B cell (primary cell): ENCODE measurements around the gene ZACN. TPM values are rescaled to one million over a fixed set of nuclear protein-coding genes. Genes with fewer than 3 reads are reported as not detected.
A peak's percentile ranks its signal among the peaks of the same experiment; 100 is the strongest.

Source experiments
- ATAC-seq: fragments of 200-7000 bp; cut with Tn5 transposase; one replicate; pipeline ENCODE4 v1.10.0; 2021; ENCODE audit warnings: low read depth, mild to moderate bottlenecking, moderate number of reproducible peaks, moderate library complexity
- CTCF ChIA-PET: fragments of 350-600 bp; sonication (Branson Sonifier 250); formaldehyde crosslinking; loops from one replicate; lab custom pipeline; 2021; ENCODE audit warnings: antibody characterized with exemption, inconsistent platforms; lab: Charles Lee
- POLR2A ChIA-PET: fragments of 350-600 bp; sonication (Branson Sonifier 250); formaldehyde crosslinking; loops from one replicate; lab custom pipeline; 2021; ENCODE audit warnings: antibody characterized with exemption; lab: Charles Lee
- DNase-seq: peaks from one replicate; pipeline ENCODE4 v3.0.0; 2013
- H2AFZ ChIP-seq: 2 replicates; pipeline ENCODE4 v1.6.1; 2012; ENCODE audit warnings: mild to moderate bottlenecking, low read depth, low read length; ENCODE audit not compliant: insufficient read depth, poor library complexity, severe bottlenecking
- H3K27ac ChIP-seq, 2 donors: 1 replicate in 1 of 2; 2 replicates in 1 of 2; pipeline ENCODE4 v1.5.1; 2012 to 2013; ENCODE audit warnings: low read length in 2 of 2, mild to moderate bottlenecking in 2 of 2, moderate library complexity in 1 of 2
- H3K27me3 ChIP-seq, 4 experiments: fragments of 200-600 bp in 1 of 4; sonication (generic) in 1 of 4; replicated peaks in 1 of 4; 1 replicate in 2 of 4; 2 replicates in 2 of 4; pipeline versions ENCODE4 v1.6.1 to v1.7.0; 2013 to 2016; ENCODE audit warnings: low read length in 3 of 4, mild to moderate bottlenecking in 2 of 4, mixed read lengths in 1 of 4, moderate library complexity in 1 of 4; ENCODE audit not compliant: insufficient read depth in 4 of 4, control insufficient read depth in 3 of 4; ENCODE audit errors: control extremely low read depth in 1 of 4
- H3K36me3 ChIP-seq, 2 experiments: replicated peaks in 1 of 2; 1 replicate in 1 of 2; 2 replicates in 1 of 2; pipeline versions ENCODE4 v1.6.1 to v1.7.1; 2013; ENCODE audit warnings: low read length in 1 of 2; ENCODE audit not compliant: insufficient read depth in 2 of 2, control insufficient read depth in 1 of 2; ENCODE audit errors: control extremely low read depth in 1 of 2, extremely low read depth in 1 of 2
- H3K4me1 ChIP-seq, 2 donors: fragments of 200-600 bp in 1 of 2; sonication (generic) in 1 of 2; 1 replicate in 1 of 2; 2 replicates in 1 of 2; pipeline versions ENCODE4 v1.5.1 to v1.6.1; 2013 to 2017; ENCODE audit warnings: low read length in 2 of 2; ENCODE audit not compliant: control insufficient read depth in 2 of 2, insufficient read depth in 2 of 2
- H3K4me2 ChIP-seq: replicated peaks from 2 replicates; pipeline ENCODE3; 2012; ENCODE audit warnings: mild to moderate bottlenecking, low read depth, low read length; ENCODE audit not compliant: poor library complexity, severe bottlenecking
- H3K4me3 ChIP-seq, 5 experiments: fragments of 200-600 bp in 1 of 5; sonication (generic) in 1 of 5; 1 replicate in 3 of 5; 2 replicates in 2 of 5; pipeline versions ENCODE4 v1.5.1 to v1.7.0; 2011 to 2016; ENCODE audit warnings: low read length in 4 of 5, mild to moderate bottlenecking in 4 of 5, low read depth in 2 of 5, control low read depth in 1 of 5, moderate library complexity in 1 of 5; ENCODE audit not compliant: insufficient read depth in 1 of 5; ENCODE audit errors: control extremely low read depth in 1 of 5, extremely low read depth in 1 of 5
- H3K79me2 ChIP-seq: fragments of 200-600 bp; sonication (generic); one replicate; pipeline ENCODE4 v1.6.0; 2016; ENCODE audit warnings: low read length; ENCODE audit not compliant: control insufficient read depth, insufficient read depth
- H3K9ac ChIP-seq: fragments of 200-600 bp; sonication (generic); 2 replicates; pipeline ENCODE4 v1.6.1; 2017; ENCODE audit warnings: mild to moderate bottlenecking, low read length, moderate library complexity
- H3K9me3 ChIP-seq, 3 donors: one replicate each; pipeline versions ENCODE4 v1.6.1 to v1.7.1; 2013; ENCODE audit warnings: low read length in 2 of 3; ENCODE audit not compliant: control insufficient read depth in 2 of 3, insufficient read depth in 1 of 3; ENCODE audit errors: control extremely low read depth in 1 of 3
- H4K20me1 ChIP-seq: 2 replicates; pipeline ENCODE4 v1.6.0; 2012; ENCODE audit warnings: mild to moderate bottlenecking, low read length; ENCODE audit not compliant: insufficient read depth, control insufficient read depth, poor library complexity, severe bottlenecking
- H3K27ac Mint-ChIP-seq: one replicate; pipeline ENCODE4 v1.8.0; 2021; ENCODE audit warnings: mixed read lengths
- H3K27me3 Mint-ChIP-seq: one replicate; pipeline ENCODE4 v1.8.0; 2021; ENCODE audit warnings: mixed read lengths
- H3K4me1 Mint-ChIP-seq: one replicate; pipeline ENCODE4 v1.8.0; 2021; ENCODE audit warnings: mixed read lengths
- H3K4me3 Mint-ChIP-seq: one replicate; pipeline ENCODE4 v1.8.0; 2021; ENCODE audit warnings: mixed read lengths
- H3K9me3 Mint-ChIP-seq: one replicate; pipeline ENCODE4 v1.8.0; 2022; ENCODE audit warnings: mixed read lengths; ENCODE audit not compliant: insufficient read depth
- CTCF ChIP-seq: fragments of 200-600 bp; IDR thresholded peaks from one replicate; pipeline ENCODE4 v1.8.0; 2022; ENCODE audit warnings: antibody characterized with exemption, mild to moderate bottlenecking
- EZH2 ChIP-seq: IDR thresholded peaks from 2 replicates; pipeline ENCODE4 v1.6.1; 2012; ENCODE audit warnings: borderline replicate concordance, low read depth, mild to moderate bottlenecking, moderate library complexity, low read length; ENCODE audit not compliant: insufficient read depth, poor library complexity, severe bottlenecking
- WGBS: methylation state at CpG from one replicate; pipeline ENCODE4 v1.1.5; 2013; ENCODE audit warnings: missing lambda C conversion rate; ENCODE audit not compliant: insufficient coverage; 5-methylcytosine and 5-hydroxymethylcytosine counted together
- intact Hi-C: fragments of 100-400 bp; cut with micrococcal nuclease; formaldehyde crosslinking; loops from one replicate; pipeline ENCODE4 v1.10.0; 2022
- polyA plus RNA-seq: library from polyadenylated mRNA; depleted of rRNA; stranded (reverse); fragments of >200 nt; gene quantifications from 2 replicates; pipeline ENCODE4 v1.2.3, GENCODE V29; 2012
- total RNA-seq, 2 donors: library from RNA; stranded (reverse); fragments of 120-200 nt in 1 of 2; gene quantifications; 1 replicate in 1 of 2; 2 replicates in 1 of 2; pipeline versions ENCODE4 v1.2.3 to v1.2.4, GENCODE V29; 2013 to 2022

The ZACN gene
- total and polyA plus RNA-seq, 2 donors (not counting 1 experiment from before 2014, with no cell fraction given), result 0.37 to 0.45 TPM

GRCh38 chr17:76074390-76075363 lies 4.3 kb upstream of the ZACN start, which contains the start of gene GALR2:
Gene GALR2 (plus strand): TSS chr17:76074781. CDS start chr17:76074884, 103 bp downstream.
- Histone ChIP-seq H3K9me3 (peaks cover 0 to 21% (median 0%) of the 10 kb centered on the region in 3 donors), H3K9ac (peak within 1 kb of the TSS; percentile 14), H3K27ac (no peak within 1 kb of the TSS), H3K4me2 (peak within 1 kb of the TSS; percentile 63), H3K4me3 (peak within 1 kb of the TSS in 4 of 5 experiments; percentile 2 to 18 (median 8)), H3K4me1 (peaks cover 59 to 65% of the 10 kb centered on the region in 2 donors), H3K27me3 (peaks cover 0 to 63% (median 44%) of the 10 kb centered on the region in 4 experiments), H2AFZ (peak within 1 kb of the TSS; percentile 59), H4K20me1 (peaks cover 1% of the 10 kb centered on the region), H3K79me2 (peaks cover 36% of the 10 kb centered on the region), H3K36me3 (no peaks in the 10 kb centered on the region)
- Mint-ChIP-seq H3K4me3 (peak within 1 kb of the TSS; percentile 85), H3K27ac (peak within 1 kb of the TSS; percentile 59), H3K9me3 (no peaks in the 10 kb centered on the region), H3K27me3 (peaks cover 31% of the 10 kb centered on the region), H3K4me1 (peaks cover 64% of the 10 kb centered on the region)
- ChIA-PET POLR2A (interaction anchor here (0.6 kb wide), 1 partner anchor 30 kb away, joined by 4 read pairs; no protein-coding TSS in a partner anchor), CTCF (no interaction called here)
- TF ChIP-seq EZH2 (no peak), CTCF (no peak)
- ATAC-seq (no peak), DNase-seq (peak; percentile 71)
- intact Hi-C loops, result no loop called here
- 7% methylated on average over 91 of the region's 92 CpGs for WGBS
